Limb (tissue), 2 donors: ENCODE data around the gene OR51L1.

Experiments
- DNase-seq, 2 donors: peaks; one replicate each; pipeline ENCODE4 v3.0.0-alpha.2; 2016; ENCODE audit errors: extremely low spot score in 2 of 2

The OR51L1 gene

DNA sequence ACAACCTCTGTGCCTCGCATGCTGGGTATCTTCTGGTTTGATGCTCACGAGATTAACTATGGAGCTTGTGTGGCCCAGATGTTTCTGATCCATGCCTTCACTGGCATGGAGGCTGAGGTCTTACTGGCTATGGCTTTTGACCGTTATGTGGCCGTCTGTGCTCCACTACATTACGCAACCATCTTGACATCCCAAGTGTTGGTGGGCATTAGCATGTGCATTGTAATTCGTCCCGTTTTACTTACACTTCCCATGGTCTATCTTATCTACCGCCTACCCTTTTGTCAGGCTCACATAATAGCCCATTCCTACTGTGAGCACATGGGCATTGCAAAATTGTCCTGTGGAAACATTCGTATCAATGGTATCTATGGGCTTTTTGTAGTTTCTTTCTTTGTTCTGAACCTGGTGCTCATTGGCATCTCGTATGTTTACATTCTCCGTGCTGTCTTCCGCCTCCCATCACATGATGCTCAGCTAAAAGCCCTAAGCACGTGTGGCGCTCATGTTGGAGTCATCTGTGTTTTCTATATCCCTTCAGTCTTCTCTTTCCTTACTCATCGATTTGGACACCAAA is 52.2 kb downstream of the OR51L1 start:
- DNase-seq = no peak
